Measurements from ENCODE around the gene KCNK3. TPM values are rescaled to one million over a fixed set of nuclear protein-coding genes. Genes with fewer than 3 reads are reported as not detected.

KCNK3 gene
- total and polyA plus RNA-seq, 2 of the 13 experiments (the other 11 are each of a cell fraction or from before 2014, with no cell fraction given), result not detected

DNA sequence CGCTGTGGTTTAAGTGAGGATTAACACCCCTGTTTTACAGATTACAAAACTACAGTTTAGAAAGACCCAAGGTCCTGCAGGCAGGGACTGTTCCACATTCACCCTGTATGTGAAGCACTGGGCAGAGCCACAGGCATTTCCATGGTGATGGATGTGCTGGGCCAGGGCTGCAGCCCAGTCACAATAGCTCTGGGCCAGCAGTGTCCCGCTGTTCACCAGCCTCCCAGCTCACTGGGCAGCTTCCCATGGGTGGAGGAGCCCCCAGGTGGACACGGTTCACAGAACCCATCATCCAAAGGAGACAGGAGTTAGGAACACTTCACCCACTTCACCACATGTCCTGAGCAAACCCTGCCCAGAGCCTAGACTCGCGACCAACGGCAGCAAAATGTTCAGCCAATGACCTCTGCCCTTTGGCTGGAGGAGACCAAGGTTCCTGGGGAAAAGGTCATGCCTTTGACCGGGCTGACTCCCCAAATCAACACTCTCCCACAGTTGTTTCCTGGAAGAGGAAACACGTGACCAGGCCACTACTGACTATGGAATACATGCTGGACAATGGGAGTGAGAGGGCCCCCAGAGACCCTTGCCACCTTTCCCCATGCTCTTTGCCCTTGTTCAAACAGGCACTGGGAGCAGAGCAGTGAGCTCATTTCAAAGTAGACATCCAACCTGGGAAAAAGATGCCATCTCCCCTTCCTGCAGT is 43.5 kb downstream of the KCNK3 start (continued):
- TF ChIP-seq ZNF550 (CRISPR knock-in tag; IDR thresholded peaks at IDR 0.05; ENCODE audit: borderline replicate concordance), result peak; percentile 15; the same call in 1 of the 2 replicates
- TF ChIP-seq, protein P1, sequence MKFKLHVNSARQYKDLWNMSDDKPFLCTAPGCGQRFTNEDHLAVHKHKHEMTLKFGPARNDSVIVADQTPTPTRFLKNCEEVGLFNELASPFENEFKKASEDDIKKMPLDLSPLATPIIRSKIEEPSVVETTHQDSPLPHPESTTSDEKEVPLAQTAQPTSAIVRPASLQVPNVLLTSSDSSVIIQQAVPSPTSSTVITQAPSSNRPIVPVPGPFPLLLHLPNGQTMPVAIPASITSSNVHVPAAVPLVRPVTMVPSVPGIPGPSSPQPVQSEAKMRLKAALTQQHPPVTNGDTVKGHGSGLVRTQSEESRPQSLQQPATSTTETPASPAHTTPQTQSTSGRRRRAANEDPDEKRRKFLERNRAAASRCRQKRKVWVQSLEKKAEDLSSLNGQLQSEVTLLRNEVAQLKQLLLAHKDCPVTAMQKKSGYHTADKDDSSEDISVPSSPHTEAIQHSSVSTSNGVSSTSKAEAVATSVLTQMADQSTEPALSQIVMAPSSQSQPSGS (CRISPR knock-in tag; IDR thresholded peaks at IDR 0.05), result no peak
- no peak for TF ChIP-seq ZFP82 (CRISPR knock-in tag; IDR thresholded peaks at IDR 0.05; ENCODE audit: borderline replicate concordance)
- peak; percentile 97 for TF ChIP-seq NR2F6 (IDR thresholded peaks at IDR 0.05)
- peak; percentile 96 for TF ChIP-seq NR2F6 (CRISPR knock-in tag; IDR thresholded peaks at IDR 0.05)
- no peak for TF ChIP-seq ZNF333 (CRISPR knock-in tag; IDR thresholded peaks at IDR 0.05; ENCODE audit: borderline replicate concordance)
- TF ChIP-seq ZEB1 (IDR thresholded peaks at IDR 0.05; ENCODE audit: insufficient replicate concordance, low read depth), result no peak
- peak; percentile 61; the same call in 1 of the 2 replicates for TF ChIP-seq ZNF441 (CRISPR knock-in tag; IDR thresholded peaks at IDR 0.05; ENCODE audit: borderline replicate concordance)
- TF ChIP-seq NFE2 (CRISPR knock-in tag; IDR thresholded peaks at IDR 0.05), result no peak
- TF ChIP-seq, protein P2, sequence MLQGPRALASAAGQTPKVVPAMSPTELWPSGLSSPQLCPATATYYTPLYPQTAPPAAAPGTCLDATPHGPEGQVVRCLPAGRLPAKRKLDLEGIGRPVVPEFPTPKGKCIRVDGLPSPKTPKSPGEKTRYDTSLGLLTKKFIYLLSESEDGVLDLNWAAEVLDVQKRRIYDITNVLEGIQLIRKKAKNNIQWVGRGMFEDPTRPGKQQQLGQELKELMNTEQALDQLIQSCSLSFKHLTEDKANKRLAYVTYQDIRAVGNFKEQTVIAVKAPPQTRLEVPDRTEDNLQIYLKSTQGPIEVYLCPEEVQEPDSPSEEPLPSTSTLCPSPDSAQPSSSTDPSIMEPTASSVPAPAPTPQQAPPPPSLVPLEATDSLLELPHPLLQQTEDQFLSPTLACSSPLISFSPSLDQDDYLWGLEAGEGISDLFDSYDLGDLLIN (CRISPR knock-in tag; IDR thresholded peaks at IDR 0.05; ENCODE audit: borderline replicate concordance), result no peak
- TF ChIP-seq, protein P3, sequence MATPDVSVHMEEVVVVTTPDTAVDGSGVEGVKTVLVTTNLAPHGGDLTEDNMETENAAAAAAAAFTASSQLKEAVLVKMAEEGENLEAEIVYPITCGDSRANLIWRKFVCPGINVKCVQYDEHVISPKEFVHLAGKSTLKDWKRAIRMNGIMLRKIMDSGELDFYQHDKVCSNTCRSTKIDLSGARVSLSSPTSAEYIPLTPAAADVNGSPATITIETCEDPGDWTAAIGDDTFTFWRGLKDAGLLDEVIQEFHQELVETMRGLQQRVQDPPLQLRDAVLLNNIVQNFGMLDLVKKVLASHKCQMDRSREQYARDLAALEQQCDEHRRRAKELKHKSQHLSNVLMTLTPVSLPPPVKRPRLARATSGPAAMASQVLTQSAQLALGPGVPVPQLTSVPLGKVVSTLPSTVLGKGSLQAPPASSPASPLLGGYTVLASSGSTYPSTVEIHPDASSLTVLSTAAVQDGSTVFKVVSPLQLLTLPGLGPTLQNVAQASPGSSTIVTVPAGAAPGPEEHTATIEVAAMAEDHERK (CRISPR knock-in tag; IDR thresholded peaks at IDR 0.05; ENCODE audit: low read depth), result no peak
- TF ChIP-seq, protein P4, sequence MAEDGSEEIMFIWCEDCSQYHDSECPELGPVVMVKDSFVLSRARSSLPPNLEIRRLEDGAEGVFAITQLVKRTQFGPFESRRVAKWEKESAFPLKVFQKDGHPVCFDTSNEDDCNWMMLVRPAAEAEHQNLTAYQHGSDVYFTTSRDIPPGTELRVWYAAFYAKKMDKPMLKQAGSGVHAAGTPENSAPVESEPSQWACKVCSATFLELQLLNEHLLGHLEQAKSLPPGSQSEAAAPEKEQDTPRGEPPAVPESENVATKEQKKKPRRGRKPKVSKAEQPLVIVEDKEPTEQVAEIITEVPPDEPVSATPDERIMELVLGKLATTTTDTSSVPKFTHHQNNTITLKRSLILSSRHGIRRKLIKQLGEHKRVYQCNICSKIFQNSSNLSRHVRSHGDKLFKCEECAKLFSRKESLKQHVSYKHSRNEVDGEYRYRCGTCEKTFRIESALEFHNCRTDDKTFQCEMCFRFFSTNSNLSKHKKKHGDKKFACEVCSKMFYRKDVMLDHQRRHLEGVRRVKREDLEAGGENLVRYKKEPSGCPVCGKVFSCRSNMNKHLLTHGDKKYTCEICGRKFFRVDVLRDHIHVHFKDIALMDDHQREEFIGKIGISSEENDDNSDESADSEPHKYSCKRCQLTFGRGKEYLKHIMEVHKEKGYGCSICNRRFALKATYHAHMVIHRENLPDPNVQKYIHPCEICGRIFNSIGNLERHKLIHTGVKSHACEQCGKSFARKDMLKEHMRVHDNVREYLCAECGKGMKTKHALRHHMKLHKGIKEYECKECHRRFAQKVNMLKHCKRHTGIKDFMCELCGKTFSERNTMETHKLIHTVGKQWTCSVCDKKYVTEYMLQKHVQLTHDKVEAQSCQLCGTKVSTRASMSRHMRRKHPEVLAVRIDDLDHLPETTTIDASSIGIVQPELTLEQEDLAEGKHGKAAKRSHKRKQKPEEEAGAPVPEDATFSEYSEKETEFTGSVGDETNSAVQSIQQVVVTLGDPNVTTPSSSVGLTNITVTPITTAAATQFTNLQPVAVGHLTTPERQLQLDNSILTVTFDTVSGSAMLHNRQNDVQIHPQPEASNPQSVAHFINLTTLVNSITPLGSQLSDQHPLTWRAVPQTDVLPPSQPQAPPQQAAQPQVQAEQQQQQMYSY (CRISPR knock-in tag; IDR thresholded peaks at IDR 0.05), result no peak
- TF ChIP-seq, protein P5, sequence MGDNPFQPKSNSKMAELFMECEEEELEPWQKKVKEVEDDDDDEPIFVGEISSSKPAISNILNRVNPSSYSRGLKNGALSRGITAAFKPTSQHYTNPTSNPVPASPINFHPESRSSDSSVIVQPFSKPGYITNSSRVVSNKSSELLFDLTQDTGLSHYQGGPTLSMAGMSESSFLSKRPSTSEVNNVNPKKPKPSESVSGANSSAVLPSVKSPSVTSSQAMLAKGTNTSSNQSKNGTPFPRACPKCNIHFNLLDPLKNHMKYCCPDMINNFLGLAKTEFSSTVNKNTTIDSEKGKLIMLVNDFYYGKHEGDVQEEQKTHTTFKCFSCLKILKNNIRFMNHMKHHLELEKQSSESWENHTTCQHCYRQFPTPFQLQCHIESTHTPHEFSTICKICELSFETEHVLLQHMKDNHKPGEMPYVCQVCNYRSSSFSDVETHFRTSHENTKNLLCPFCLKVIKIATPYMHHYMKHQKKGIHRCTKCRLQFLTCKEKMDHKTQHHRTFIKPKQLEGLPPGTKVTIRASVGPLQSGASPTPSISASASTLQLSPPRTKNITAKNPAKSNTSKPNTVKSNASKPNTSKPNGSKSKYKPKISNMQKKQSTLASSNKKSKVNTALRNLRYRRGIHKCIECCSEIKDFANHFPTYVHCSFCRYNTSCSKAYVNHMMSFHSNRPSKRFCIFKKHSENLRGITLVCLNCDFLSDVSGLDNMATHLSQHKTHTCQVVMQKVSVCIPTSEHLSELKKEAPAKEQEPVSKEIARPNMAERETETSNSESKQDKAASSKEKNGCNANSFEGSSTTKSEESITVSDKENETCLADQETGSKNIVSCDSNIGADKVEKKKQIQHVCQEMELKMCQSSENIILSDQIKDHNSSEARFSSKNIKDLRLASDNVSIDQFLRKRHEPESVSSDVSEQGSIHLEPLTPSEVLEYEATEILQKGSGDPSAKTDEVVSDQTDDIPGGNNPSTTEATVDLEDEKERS (CRISPR knock-in tag; IDR thresholded peaks at IDR 0.05), result 0 out of 2 replicates have a peak, but pooled peaks have one; percentile 38
- TF ChIP-seq ZNF607 (CRISPR knock-in tag; IDR thresholded peaks at IDR 0.05; ENCODE audit: borderline replicate concordance), result no peak
- TF ChIP-seq JUN (CRISPR knock-in tag; IDR thresholded peaks at IDR 0.05), result no peak; the same call in 1 of the 2 replicates
- no peak for TF ChIP-seq ZNF101 (CRISPR knock-in tag; IDR thresholded peaks at IDR 0.05; ENCODE audit: borderline replicate concordance, low read depth)
- TF ChIP-seq ZSCAN31 (CRISPR knock-in tag; IDR thresholded peaks at IDR 0.05; ENCODE audit: low read depth), result no peak

Measured in HepG2 (cell line).